ENCODE measurements around the gene ALK.

DNA sequence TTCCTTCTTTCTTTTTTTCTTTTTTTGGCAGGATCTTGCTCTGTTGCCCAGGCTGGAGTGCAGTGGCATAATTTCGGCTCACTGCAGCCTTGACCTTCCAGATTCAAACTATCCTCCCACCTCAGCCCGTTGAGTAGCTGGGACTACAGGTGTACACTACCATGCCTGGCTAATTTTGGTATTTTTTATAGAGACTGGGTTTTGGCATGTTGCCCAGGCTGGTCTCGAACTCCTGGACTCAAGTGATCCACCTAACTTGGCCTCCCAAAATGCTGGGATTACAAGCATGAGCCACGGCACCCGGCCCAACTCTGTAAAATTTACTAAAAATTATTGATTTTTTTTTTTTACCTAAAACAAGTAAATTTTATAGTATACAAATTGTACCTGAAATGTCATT is 360.8 kb downstream of the ALK start:
- no peak for TF ChIP-seq POLR2AphosphoS5 (IDR thresholded peaks at IDR 0.05)
- TF ChIP-seq, protein P1, sequence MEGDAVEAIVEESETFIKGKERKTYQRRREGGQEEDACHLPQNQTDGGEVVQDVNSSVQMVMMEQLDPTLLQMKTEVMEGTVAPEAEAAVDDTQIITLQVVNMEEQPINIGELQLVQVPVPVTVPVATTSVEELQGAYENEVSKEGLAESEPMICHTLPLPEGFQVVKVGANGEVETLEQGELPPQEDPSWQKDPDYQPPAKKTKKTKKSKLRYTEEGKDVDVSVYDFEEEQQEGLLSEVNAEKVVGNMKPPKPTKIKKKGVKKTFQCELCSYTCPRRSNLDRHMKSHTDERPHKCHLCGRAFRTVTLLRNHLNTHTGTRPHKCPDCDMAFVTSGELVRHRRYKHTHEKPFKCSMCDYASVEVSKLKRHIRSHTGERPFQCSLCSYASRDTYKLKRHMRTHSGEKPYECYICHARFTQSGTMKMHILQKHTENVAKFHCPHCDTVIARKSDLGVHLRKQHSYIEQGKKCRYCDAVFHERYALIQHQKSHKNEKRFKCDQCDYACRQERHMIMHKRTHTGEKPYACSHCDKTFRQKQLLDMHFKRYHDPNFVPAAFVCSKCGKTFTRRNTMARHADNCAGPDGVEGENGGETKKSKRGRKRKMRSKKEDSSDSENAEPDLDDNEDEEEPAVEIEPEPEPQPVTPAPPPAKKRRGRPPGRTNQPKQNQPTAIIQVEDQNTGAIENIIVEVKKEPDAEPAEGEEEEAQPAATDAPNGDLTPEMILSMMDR (IDR thresholded peaks at IDR 0.05), result no peak
- TF ChIP-seq EP300 (IDR thresholded peaks at IDR 0.05), result no peak

All from sigmoid colon (tissue), 4 donors.